GM12873 (cell line): ENCODE data around the gene ANKRD9.

Experiments
- CTCF ChIP-seq: IDR thresholded peaks from 2 replicates; pipeline ENCODE4 v1.5.1; 2012; ENCODE audit warnings: low read depth, mild to moderate bottlenecking, moderate library complexity, low read length, control low read depth; ENCODE audit not compliant: insufficient read depth; ENCODE audit errors: missing control alignments

ANKRD9 gene

DNA sequence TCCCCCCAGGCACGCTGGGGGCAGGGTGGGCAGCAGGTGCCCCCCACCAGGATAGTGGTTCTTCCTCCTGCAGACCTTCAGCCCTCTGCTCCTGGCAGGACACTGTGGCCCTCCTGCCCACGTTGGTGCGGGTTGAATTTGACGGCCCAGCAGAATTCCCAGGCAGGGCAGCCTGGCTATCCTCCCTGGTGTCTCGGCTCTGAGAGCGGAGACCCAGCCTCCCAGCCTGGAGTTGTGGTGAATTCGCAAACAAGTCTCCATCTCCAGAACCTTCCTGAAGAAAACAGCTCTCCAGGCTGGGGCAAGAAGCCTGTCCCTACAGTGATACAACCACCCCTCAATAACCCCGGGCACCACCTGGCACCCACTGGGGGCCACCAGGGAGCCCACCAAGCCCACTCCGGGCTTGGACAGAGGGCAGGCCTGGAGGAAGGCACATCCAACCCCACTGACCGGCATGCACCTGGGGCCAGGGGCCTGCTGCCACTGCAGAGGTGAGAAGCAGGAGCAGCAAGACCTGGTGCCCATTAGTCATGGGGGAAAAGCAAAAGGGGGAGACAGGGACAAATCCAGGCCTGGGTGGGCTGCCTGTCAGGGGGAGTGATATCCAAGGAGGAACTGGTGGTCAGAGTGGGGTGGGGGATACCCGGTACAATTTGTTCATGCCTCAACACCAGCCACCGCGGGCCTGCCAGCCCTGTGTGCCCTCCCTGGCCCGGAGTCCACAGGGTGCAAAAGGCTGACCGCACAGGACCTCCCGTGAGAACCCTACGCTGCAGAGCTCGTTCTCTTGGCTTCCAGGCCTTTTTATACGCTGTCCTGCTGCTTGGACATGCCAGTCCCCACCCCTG, 3.6 kb downstream of the ANKRD9 start:
- TF ChIP-seq CTCF, result no peak

GRCh38 chr14:102505000-102505619, 4.5 kb downstream of the ANKRD9 start:
- TF ChIP-seq CTCF, result no peak

GRCh38 chr14:102504328-102504999, 5.1 kb downstream of the ANKRD9 start:
- no peak for TF ChIP-seq CTCF

DNA sequence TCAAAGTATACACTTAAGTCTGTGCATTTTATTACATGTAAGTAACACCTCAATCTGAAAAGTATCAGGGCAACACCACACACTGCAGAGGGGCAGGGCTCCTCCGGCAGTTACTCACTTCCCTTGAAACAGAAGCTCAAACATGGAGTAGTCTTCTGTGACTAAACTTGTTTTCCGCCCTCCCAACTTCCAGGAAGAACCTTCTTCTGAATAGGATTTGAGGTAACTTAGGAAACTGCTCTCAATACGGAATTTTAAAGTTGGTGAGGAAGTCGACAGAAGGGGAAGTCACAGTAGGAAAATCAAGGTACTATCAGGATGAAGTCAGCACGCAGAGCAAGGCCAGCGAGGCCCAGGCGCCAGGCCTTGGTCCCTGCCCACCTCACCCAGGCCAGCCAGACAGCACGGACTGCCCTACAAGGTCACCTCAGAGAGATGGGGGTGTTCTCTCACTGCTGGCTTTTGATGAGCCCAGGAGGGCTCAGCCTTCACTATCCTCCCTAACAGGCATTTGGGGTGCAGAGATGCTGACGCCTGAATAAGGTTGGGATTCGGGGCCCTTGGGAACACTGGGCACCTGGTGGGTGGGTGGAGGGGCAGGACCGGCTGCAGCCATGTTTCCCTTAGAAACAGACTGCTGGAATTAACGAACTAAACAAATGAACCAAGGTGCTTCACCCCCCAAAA, 5.8 kb downstream of the ANKRD9 start:
- TF ChIP-seq CTCF, result no peak

DNA sequence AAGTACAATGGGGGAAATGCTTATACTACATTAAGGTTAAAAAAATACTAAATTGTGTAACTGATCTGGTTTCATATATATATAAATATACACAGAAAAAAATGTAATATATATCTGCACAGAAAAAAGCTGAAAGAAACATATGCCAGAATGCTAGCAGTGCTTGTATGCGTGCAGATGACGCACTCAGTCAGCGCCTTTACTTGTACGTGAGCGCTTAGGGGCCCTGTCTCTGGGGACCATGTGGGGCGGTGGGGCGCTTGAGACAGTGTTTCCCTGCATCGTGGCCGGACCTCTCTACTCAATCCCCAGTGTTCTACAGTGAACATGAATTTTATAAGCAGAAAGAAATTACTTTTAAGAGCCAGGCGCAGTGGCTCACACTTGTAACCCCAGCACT, 7.0 kb downstream of the ANKRD9 start:
- no peak for TF ChIP-seq CTCF

DNA sequence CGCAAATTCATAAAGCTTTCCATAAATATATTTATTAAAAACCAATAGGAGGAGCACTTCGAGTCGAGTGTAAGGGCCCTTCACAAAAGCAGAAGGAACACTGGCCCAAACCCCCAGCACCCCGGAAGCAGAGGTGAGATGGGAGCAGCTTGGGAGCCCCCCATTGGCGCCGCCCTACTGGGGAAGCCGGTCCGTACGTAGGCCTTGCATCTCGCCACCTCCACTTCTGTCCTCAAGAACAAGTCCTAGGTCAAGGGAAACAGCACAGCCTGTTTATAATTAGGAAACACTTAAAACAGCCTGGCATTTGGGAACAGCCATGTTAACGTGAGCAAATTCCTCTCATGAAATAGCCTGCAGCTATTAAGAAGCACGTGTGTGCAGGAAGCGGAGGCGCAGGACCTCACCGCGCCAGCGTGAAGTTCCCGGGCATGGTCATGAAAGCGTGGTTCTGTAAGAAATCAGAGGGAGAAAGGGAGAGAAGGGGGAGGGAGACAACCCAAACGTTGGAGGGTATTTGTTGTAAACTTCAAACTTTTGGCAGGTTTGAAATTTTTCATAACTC, 7.7 kb downstream of the ANKRD9 start:
- no peak for TF ChIP-seq CTCF
